Glutamatergic neuron (in vitro differentiated cells): Measurements from ENCODE around the gene CASKIN2. TPM values are rescaled to one million over a fixed set of nuclear protein-coding genes. Genes with fewer than 3 reads are reported as not detected.

Source experiments
- DNase-seq: peaks from one replicate; pipeline ENCODE4 v3.0.0; 2022
- H3K27ac Mint-ChIP-seq: one replicate; pipeline ENCODE4 v1.8.0; 2020; ENCODE audit warnings: mild to moderate bottlenecking, mixed read lengths, inconsistent platforms; ENCODE audit not compliant: unreplicated experiment
- H3K27me3 Mint-ChIP-seq: one replicate; pipeline ENCODE4 v1.8.0; 2020; ENCODE audit warnings: mild to moderate bottlenecking, moderate library complexity, mixed read lengths, inconsistent platforms; ENCODE audit not compliant: unreplicated experiment
- H3K36me3 Mint-ChIP-seq: one replicate; pipeline ENCODE4 v1.8.0; 2020; ENCODE audit warnings: mild to moderate bottlenecking, mixed read lengths, inconsistent platforms; ENCODE audit not compliant: unreplicated experiment
- H3K4me1 Mint-ChIP-seq: one replicate; pipeline ENCODE4 v1.8.0; 2020; ENCODE audit warnings: mild to moderate bottlenecking, low read depth, mixed read lengths, inconsistent platforms; ENCODE audit not compliant: unreplicated experiment
- H3K4me3 Mint-ChIP-seq: one replicate; pipeline ENCODE4 v1.8.0; 2020; ENCODE audit warnings: mild to moderate bottlenecking, mixed read lengths, inconsistent platforms; ENCODE audit not compliant: unreplicated experiment
- H3K9me3 Mint-ChIP-seq: one replicate; pipeline ENCODE4 v1.8.0; 2020; ENCODE audit warnings: mild to moderate bottlenecking, moderate library complexity, mixed read lengths, inconsistent platforms; ENCODE audit not compliant: unreplicated experiment
- total RNA-seq: library from RNA; stranded (reverse); fragmentation: NEBNext Ultra II Directional; extraction: Animal tissue kit (Norgen Biotek cat#: 25700); gene quantifications from one replicate; pipeline ENCODE4 v1.2.1, GENCODE V29; 2021; ENCODE audit not compliant: unreplicated experiment
- TF ChIP-seq, protein P1 (sequence below): fragments of 200-600 bp; sonication (generic); IDR thresholded peaks from one replicate; pipeline ENCODE4 v1.5.0; 2021; ENCODE audit not compliant: partially characterized antibody, unreplicated experiment

Gene CASKIN2
- total RNA-seq, 1 donor from 2014 or later, result 22.1 TPM

DNA sequence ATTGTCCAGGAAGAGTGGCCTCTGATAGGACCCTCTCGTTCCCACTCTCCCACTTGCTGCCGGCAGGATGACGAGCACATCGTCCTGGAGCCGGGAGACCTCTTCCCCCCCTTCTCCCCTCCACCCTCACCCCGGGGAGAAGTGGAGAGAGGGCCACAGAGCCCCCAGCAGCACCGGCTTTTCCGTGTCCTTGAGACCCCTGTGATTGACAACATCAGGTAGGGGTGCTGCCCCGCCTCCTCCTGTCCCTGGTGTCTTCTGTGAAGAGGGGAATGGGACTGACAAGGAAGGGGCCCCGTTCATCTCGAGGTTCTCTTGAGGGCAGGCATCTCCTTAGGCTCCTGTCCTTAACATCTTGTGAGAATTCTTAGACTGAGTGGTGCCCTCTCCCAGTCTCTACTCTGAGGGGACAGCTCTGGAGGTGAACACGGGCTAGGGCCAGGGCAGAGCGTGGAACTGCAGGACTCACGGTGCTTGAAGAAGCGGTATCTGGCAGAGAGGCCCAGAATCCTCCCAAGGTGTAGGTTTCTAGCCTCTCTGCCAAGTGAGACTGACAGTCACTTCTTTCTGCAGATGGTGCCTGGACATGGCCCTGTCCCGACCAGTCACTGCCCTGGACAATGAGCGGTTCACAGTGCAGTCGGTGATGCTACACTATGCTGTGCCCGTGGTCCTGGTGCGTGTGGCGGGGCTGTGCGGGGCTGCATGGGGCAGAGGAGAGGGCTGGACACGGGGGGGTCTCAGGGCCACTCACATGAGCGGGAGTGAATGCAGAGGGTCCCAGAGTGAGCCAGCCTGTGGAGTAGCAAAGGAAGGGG lies 26.4 kb downstream of the CASKIN2 start:
- TF ChIP-seq, protein P1, sequence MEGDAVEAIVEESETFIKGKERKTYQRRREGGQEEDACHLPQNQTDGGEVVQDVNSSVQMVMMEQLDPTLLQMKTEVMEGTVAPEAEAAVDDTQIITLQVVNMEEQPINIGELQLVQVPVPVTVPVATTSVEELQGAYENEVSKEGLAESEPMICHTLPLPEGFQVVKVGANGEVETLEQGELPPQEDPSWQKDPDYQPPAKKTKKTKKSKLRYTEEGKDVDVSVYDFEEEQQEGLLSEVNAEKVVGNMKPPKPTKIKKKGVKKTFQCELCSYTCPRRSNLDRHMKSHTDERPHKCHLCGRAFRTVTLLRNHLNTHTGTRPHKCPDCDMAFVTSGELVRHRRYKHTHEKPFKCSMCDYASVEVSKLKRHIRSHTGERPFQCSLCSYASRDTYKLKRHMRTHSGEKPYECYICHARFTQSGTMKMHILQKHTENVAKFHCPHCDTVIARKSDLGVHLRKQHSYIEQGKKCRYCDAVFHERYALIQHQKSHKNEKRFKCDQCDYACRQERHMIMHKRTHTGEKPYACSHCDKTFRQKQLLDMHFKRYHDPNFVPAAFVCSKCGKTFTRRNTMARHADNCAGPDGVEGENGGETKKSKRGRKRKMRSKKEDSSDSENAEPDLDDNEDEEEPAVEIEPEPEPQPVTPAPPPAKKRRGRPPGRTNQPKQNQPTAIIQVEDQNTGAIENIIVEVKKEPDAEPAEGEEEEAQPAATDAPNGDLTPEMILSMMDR, result no peak
- Mint-ChIP-seq H3K4me3 (no peak overlapping the region), H3K9me3 (peaks cover 4% of the 10 kb centered on the region), H3K36me3 (no peaks in the 10 kb centered on the region), H3K4me1 (no peaks in the 10 kb centered on the region), H3K27me3 (peaks cover 9% of the 10 kb centered on the region), H3K27ac (no peak overlapping the region)
- no peak for DNase-seq

DNA sequence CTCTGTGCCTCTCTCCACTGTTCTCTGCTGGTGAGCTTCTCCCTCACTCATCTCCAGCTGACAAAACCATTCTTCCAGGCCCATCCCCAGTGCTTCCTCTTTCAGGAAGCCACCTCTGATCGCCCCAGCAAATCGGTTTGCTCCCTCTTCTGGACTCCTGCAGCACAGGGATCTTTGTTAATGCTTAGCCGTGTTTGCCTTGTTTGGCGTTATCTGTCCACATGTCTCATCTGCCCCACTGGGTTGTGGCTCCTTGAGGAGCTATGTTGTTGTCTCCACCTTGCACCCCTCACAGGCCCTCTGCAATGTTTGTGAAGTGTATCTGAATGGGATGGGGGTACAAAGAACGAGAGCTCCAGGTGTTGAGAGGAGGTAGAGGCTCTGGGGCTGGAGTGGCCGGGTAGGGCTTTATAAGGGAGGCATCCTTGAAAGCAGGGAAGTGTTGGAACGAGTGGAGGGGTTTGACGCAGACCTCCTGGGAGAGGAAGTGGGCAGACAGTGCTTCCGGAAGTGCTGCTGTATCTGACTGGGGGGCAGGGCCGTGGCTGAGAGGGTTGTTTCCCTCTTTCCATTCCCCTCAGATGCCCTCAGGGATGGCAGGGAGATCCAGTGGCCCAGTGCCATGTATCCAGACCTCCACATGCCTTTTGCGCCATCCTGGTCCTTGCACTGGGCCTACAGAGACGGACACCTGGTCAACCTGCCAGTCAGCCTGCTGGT lies 27.8 kb downstream of the CASKIN2 start:
- Mint-ChIP-seq H3K27ac (no peak overlapping the region), H3K9me3 (peaks cover 6% of the 10 kb centered on the region), H3K36me3 (no peaks in the 10 kb centered on the region), H3K4me1 (no peaks in the 10 kb centered on the region), H3K4me3 (no peak overlapping the region), H3K27me3 (peaks cover 7% of the 10 kb centered on the region)
- no peak for DNase-seq
- TF ChIP-seq, protein P1, result no peak

DNA sequence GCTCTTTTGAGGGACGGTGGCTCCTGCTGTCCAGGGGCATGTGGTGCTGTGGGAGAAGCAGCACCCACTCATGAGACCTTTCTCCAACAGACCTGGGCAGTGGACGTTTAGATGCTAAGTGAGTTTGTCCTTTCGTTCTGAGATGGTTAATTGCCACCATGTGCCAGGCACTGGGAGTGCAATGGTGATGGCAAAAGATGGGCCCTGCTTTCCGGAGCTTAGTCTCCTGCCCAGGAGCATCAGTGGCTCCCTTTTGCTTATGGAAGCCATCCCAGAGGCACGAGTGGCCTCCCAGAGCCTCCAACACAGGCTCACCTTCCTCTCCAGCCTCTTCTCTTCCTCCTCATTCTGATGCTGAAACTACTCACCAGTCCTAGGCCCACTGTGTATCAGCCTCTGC lies 28.4 kb downstream of the CASKIN2 start:
- H3K4me3 Mint-ChIP-seq, result no peak overlapping the region
- no peak overlapping the region for H3K27ac Mint-ChIP-seq

DNA sequence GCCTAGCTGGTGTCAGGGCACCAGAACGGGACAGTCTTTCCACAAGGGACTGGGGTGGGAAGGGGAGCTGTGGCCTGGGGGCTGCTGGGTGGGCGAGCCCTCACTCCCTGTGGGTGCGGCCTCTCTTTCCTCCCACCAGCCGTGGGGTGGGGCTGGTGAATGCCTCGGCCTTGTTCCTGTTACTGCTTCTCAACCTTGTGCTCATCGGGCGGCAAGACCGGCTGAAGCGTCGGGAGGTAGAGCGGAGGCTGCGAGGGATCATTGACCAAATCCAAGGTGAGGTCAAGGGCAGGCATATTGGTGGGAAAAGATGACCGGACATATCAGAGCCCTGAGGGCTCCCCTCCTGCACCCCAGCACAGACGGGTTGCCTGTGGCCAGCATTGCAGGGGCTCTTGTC lies 29.2 kb downstream of the CASKIN2 start:
- no peak for DNase-seq
- no peak overlapping the region for H3K4me3 Mint-ChIP-seq

More for the DNA sequence above, 28.4 kb downstream of the CASKIN2 start:
- Mint-ChIP-seq H3K36me3 (no peaks in the 10 kb centered on the region), H3K27me3 (peaks cover 6% of the 10 kb centered on the region), H3K4me1 (no peaks in the 10 kb centered on the region), H3K9me3 (peaks cover 6% of the 10 kb centered on the region)
- TF ChIP-seq, protein P1, result no peak
- no peak for DNase-seq

More for the DNA sequence above, 29.2 kb downstream of the CASKIN2 start:
- TF ChIP-seq, protein P1, result no peak
- Mint-ChIP-seq H3K9me3 (peaks cover 7% of the 10 kb centered on the region), H3K27me3 (peaks cover 6% of the 10 kb centered on the region), H3K27ac (no peak overlapping the region), H3K4me1 (peaks cover under 1% of the 10 kb centered on the region), H3K36me3 (no peaks in the 10 kb centered on the region)
